ENCODE data around the gene CCNA2. TPM values are rescaled to one million over a fixed set of nuclear protein-coding genes. Genes with fewer than 3 reads are reported as not detected.

The CCNA2 gene
- 32.2 and 132 TPM in 2 replicates for total RNA-seq

GRCh38 chr4:121823505-121824170 is at the start of gene CCNA2:
Gene CCNA2, minus strand, starts transcription at chr4:121823883. Its CDS starts 255 bp downstream, at chr4:121823628.

GRCh38 chr4:121869841-121870822 is 46.4 kb upstream of the CCNA2 start, which contains the start of gene BBS7:
Gene BBS7, minus strand, starts transcription at chr4:121870474. Its CDS starts 161 bp downstream, at chr4:121870313.

GRCh38 chr4:121800961-121801714 is 22.5 kb downstream of the CCNA2 start, which contains the start of gene EXOSC9:
Gene EXOSC9, plus strand, starts transcription at chr4:121801323. Its CDS starts 102 bp downstream, at chr4:121801425.

Other genes starting within 250 kb of the CCNA2 start
- 729 and 778 TPM in 2 replicates for gene ANXA5, start 126.9 kb downstream of the CCNA2 start, total RNA-seq
- gene SMIM43, start 58.7 kb downstream of the CCNA2 start, total RNA-seq = 0.25 and 0.89 TPM in 2 replicates
- 28.6 and 96.1 TPM in 2 replicates for gene EXOSC9, start 22.6 kb downstream of the CCNA2 start, total RNA-seq
- gene BBS7, start 46.6 kb upstream of the CCNA2 start, total RNA-seq = 36.1 and 39.3 TPM in 2 replicates
- gene TRPC3, start 128.2 kb upstream of the CCNA2 start, total RNA-seq = 0.62 and 1.7 TPM in 2 replicates